GM23338 (cell line): ENCODE measurements around the gene GGCT. TPM values are rescaled to one million over a fixed set of nuclear protein-coding genes. Genes with fewer than 3 reads are reported as not detected.

ENCODE experiments used
- ATAC-seq: fragments of 200-7000 bp; cut with Tn5 transposase; 3 replicates; pipeline ENCODE4 v1.9.1; 2020
- DNase-seq: peaks from one replicate; pipeline ENCODE4 v3.0.0-alpha.2; 2015; ENCODE audit warnings: low spot score
- H2AFZ ChIP-seq: fragments of 200-600 bp; sonication (generic); 2 replicates; pipeline ENCODE4 v1.8.0; 2016; ENCODE audit warnings: antibody characterized with exemption, mild to moderate bottlenecking, moderate library complexity
- H3F3A ChIP-seq: fragments of 200-600 bp; sonication (generic); replicated peaks from 2 replicates; pipeline ENCODE4 v1.8.0; 2017; ENCODE audit warnings: antibody characterized with exemption, mixed run types, low read depth
- H3K27ac ChIP-seq: fragments of 200-600 bp; sonication (generic); 2 replicates; pipeline ENCODE4 v1.6.1; 2016; ENCODE audit warnings: low read depth
- H3K27me3 ChIP-seq: fragments of 200-600 bp; sonication (generic); 2 replicates; pipeline ENCODE4 v1.8.0; 2016; ENCODE audit warnings: mild to moderate bottlenecking, mixed run types, moderate library complexity; ENCODE audit not compliant: insufficient read depth
- H3K36me3 ChIP-seq: fragments of 200-600 bp; sonication (generic); 2 replicates; pipeline ENCODE4 v1.8.0; 2016; ENCODE audit warnings: mild to moderate bottlenecking; ENCODE audit not compliant: insufficient read depth
- H3K4me1 ChIP-seq: fragments of 200-600 bp; sonication (generic); 2 replicates; pipeline ENCODE4 v1.8.0; 2016; ENCODE audit warnings: mild to moderate bottlenecking, moderate library complexity; ENCODE audit not compliant: insufficient read depth
- H3K4me2 ChIP-seq: fragments of 200-600 bp; sonication (generic); 2 replicates; pipeline ENCODE4 v1.7.1; 2017; ENCODE audit warnings: mixed run types
- H3K4me3 ChIP-seq: fragments of 200-600 bp; sonication (generic); 2 replicates; pipeline ENCODE4 v1.6.1; 2016; ENCODE audit warnings: mixed run types
- H3K79me2 ChIP-seq: fragments of 200-600 bp; sonication (generic); replicated peaks from 2 replicates; pipeline ENCODE4 v1.8.0; 2017; ENCODE audit warnings: mild to moderate bottlenecking; ENCODE audit not compliant: insufficient read depth
- H3K9me2 ChIP-seq: fragments of 200-600 bp; sonication (generic); 2 replicates; pipeline ENCODE4 v1.8.0; 2017; ENCODE audit not compliant: insufficient read depth
- H4K20me1 ChIP-seq: fragments of 200-600 bp; sonication (generic); replicated peaks from 2 replicates; pipeline ENCODE4 v1.8.0; 2017; ENCODE audit warnings: mild to moderate bottlenecking; ENCODE audit not compliant: insufficient read depth
- H3K27ac Mint-ChIP-seq: 2 replicates; pipeline ENCODE4 v1.8.0; 2020; ENCODE audit warnings: inconsistent platforms, mild to moderate bottlenecking, moderate library complexity, mixed read lengths
- H3K27me3 Mint-ChIP-seq: 3 replicates; pipeline ENCODE4 v1.8.0; 2022; ENCODE audit warnings: low read depth, mild to moderate bottlenecking, moderate library complexity, mixed read lengths, inconsistent platforms; ENCODE audit not compliant: insufficient read depth, poor library complexity
- H3K36me3 Mint-ChIP-seq: 3 replicates; pipeline ENCODE4 v1.8.0; 2021; ENCODE audit warnings: low read depth, mild to moderate bottlenecking, inconsistent platforms, moderate library complexity, mixed read lengths
- H3K4me1 Mint-ChIP-seq: 3 replicates; pipeline ENCODE4 v1.8.0; 2020; ENCODE audit warnings: mild to moderate bottlenecking, inconsistent platforms, mixed read lengths
- H3K4me3 Mint-ChIP-seq: 3 replicates; pipeline ENCODE4 v1.8.0; 2021; ENCODE audit warnings: moderate library complexity, mild to moderate bottlenecking, inconsistent platforms, mixed read lengths
- H3K9me3 Mint-ChIP-seq: 3 replicates; pipeline ENCODE4 v1.8.0; 2020; ENCODE audit warnings: moderate library complexity, mild to moderate bottlenecking, inconsistent platforms, mixed read lengths
- CREB1 ChIP-seq: fragments of 250-450 bp; sonication (Bioruptor Pico); IDR thresholded peaks from 2 replicates; pipeline ENCODE4 v1.5.0; 2020; ENCODE audit warnings: low read depth, mild to moderate bottlenecking, moderate library complexity
- CTCF ChIP-seq, 2 experiments: fragments of 200-600 bp in 1 of 2; sonication (generic) in 1 of 2; conservative IDR thresholded peaks; 2 replicates each; pipeline versions ENCODE4 v1.5.1 to v1.6.1; 2016 to 2017; ENCODE audit warnings: antibody characterized with exemption in 2 of 2, low read depth in 2 of 2, mild to moderate bottlenecking in 2 of 2, moderate library complexity in 1 of 2
- ETS1 ChIP-seq: IDR thresholded peaks from 2 replicates; pipeline ENCODE4 v1.6.1; 2016; ENCODE audit warnings: antibody characterized with exemption
- EZH2 ChIP-seq: fragments of 200-600 bp; sonication (generic); IDR thresholded peaks from one replicate; pipeline ENCODE4 v1.8.0; 2017; ENCODE audit warnings: antibody characterized with exemption, mild to moderate bottlenecking, low read depth; ENCODE audit not compliant: unreplicated experiment
- EZH2phosphoT487 ChIP-seq: fragments of 200-600 bp; sonication (generic); IDR thresholded peaks from one replicate; pipeline ENCODE4 v1.8.1; 2018; ENCODE audit warnings: antibody characterized with exemption; ENCODE audit not compliant: unreplicated experiment
- JUNB ChIP-seq: IDR thresholded peaks from one replicate; pipeline ENCODE4 v1.6.1; 2016; ENCODE audit warnings: antibody characterized with exemption; ENCODE audit not compliant: unreplicated experiment
- NANOG ChIP-seq: IDR thresholded peaks from 2 replicates; pipeline ENCODE4 v1.6.1; 2016; ENCODE audit warnings: antibody characterized with exemption, borderline replicate concordance
- POLR2AphosphoS5 ChIP-seq: IDR thresholded peaks from 2 replicates; pipeline ENCODE4 v1.6.1; 2016; ENCODE audit warnings: antibody characterized with exemption, low read depth
- REST ChIP-seq: IDR thresholded peaks from one replicate; pipeline ENCODE4 v1.6.1; 2018; ENCODE audit warnings: antibody characterized with exemption; ENCODE audit not compliant: unreplicated experiment
- STAT1 ChIP-seq: IDR thresholded peaks from one replicate; pipeline ENCODE4 v1.6.1; 2016; ENCODE audit warnings: antibody characterized with exemption; ENCODE audit not compliant: unreplicated experiment
- ZNF114 ChIP-seq: fragments of 250-450 bp; sonication (Bioruptor Pico); IDR thresholded peaks from 2 replicates; pipeline ENCODE4 v1.5.0; 2020; ENCODE audit warnings: mild to moderate bottlenecking, moderate library complexity
- ZNF331 ChIP-seq: fragments of 250-450 bp; sonication (Bioruptor Pico); IDR thresholded peaks from 2 replicates; pipeline ENCODE4 v1.5.0; 2020; ENCODE audit warnings: low read depth, mild to moderate bottlenecking, moderate library complexity
- ZNF462 ChIP-seq: fragments of 250-450 bp; sonication (Bioruptor Pico); IDR thresholded peaks from 2 replicates; pipeline ENCODE4 v1.5.0; 2020; ENCODE audit warnings: mild to moderate bottlenecking, moderate library complexity
- polyA plus RNA-seq: library from polyadenylated mRNA; unstranded; fragments of >200 nt; fragmentation: Nextera tagmentation; extraction: Ambion mirVana; gene quantifications from 2 replicates; pipeline ENCODE4 v1.2.1, GENCODE V29; 2016
- total RNA-seq: library from RNA; depleted of rRNA; stranded (reverse); fragments of >200 nt; shearing (Covaris generic); gene quantifications from 2 replicates; pipeline ENCODE4 v1.2.3, GENCODE V29; 2014

Gene GGCT
- total and polyA plus RNA-seq, 2 experiments from 2014 or later, result 104 to 229 TPM

- no peak overlapping the region for H3K27ac ChIP-seq
- peaks cover 9% of the 10 kb centered on the region; the same call in 1 of the 2 replicates for H3K4me1 ChIP-seq
- TF ChIP-seq JUNB (no peak), ZNF462 (no peak), STAT1 (no peak), REST (no peak), ZNF114 (no peak), NANOG (no peak), POLR2AphosphoS5 (no peak), EZH2 (no peak), ZNF331 (CRISPR knock-in tag) (no peak), CREB1 (CRISPR knock-in tag) (no peak), ETS1 (no peak), EZH2phosphoT487 (no peak), CTCF (conservative IDR thresholded peaks at IDR 0.05; ENCODE audit: low read depth in 2 of 2) (no peak)
- H4K20me1 ChIP-seq, result no peaks in the 10 kb centered on the region; the same call in 1 of the 2 replicates
- H3K27me3 ChIP-seq, result no peaks in the 10 kb centered on the region
- H3K9me3 Mint-ChIP-seq, result no peaks in the 10 kb centered on the region
- H3F3A ChIP-seq, result no peaks in the 10 kb centered on the region
- ATAC-seq (no peak), DNase-seq (no peak)
- H3K36me3 ChIP-seq, result no peaks in the 10 kb centered on the region
- H3K79me2 ChIP-seq, result no peaks in the 10 kb centered on the region
- no peaks in the 10 kb centered on the region for H3K36me3 Mint-ChIP-seq
- no peak overlapping the region for H3K4me3 Mint-ChIP-seq
- H3K4me1 Mint-ChIP-seq, result peaks cover 12% of the 10 kb centered on the region
- H3K27me3 Mint-ChIP-seq, result peaks cover 7% of the 10 kb centered on the region
- no peak overlapping the region for H2AFZ ChIP-seq
- H3K4me2 ChIP-seq, result no peak overlapping the region
- no peak overlapping the region for H3K4me3 ChIP-seq
- H3K9me2 ChIP-seq, result peaks cover 10% of the 10 kb centered on the region; the same call in 1 of the 2 replicates
- H3K27ac Mint-ChIP-seq, result no peak overlapping the region
Measured at GRCh38 chr7:30522159-30522558, 17.5 kb upstream of the GGCT start.
